DMS153 (cell line): ENCODE data around the gene ZNF628.

Experiments
- DNase-seq: peaks from one replicate; lab custom pipeline; 2025; lab: John Stamatoyannopoulos, UW

The ZNF628 gene

DNA sequence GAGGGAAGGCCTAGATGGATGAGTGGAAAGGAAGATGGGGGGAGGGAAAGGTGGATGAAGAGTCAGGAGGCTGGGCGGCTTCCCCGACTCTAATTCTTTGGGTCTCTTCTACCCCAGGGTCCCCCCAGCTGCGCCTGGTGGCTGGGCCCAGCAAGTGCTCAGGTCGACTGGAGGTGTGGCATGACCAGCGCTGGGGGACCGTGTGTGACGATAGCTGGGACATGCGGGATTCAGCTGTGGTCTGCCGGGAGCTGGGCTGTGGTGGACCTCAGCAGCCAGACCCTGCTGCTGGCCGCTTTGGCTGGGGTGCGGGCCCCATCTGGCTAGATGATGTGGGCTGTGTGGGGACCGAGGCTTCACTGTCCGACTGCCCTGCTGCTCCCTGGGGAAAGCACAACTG is 21.3 kb downstream of the ZNF628 start:
- no peak for DNase-seq

DNA sequence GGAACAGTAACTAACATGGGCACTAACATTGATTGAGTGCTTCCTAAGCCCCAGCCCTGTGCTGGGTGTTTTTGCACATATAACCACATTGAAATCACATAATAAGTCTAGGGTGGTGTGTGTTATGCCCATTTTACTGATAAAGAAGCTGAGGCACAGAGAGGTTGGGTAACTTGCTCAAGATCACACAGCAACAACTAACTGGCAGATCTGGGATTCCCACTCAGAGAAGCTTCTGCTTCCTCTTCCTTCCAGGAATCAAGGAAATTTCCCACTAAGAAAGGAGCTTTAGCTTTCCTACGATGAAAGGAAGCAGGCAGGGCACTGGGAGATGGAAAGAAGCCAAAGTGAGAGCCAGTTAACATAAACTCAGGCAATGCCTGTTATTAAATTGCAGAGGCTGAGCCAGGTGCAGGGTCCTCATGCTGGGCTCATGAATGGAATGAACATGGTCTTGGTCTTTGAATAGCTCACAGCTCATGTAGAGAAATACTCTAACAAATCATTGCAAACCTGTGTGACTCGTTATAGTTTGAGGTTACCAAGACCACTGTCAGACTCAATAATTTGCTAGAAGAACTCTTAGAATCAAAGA is 21.9 kb downstream of the ZNF628 start:
- no peak for DNase-seq

DNA sequence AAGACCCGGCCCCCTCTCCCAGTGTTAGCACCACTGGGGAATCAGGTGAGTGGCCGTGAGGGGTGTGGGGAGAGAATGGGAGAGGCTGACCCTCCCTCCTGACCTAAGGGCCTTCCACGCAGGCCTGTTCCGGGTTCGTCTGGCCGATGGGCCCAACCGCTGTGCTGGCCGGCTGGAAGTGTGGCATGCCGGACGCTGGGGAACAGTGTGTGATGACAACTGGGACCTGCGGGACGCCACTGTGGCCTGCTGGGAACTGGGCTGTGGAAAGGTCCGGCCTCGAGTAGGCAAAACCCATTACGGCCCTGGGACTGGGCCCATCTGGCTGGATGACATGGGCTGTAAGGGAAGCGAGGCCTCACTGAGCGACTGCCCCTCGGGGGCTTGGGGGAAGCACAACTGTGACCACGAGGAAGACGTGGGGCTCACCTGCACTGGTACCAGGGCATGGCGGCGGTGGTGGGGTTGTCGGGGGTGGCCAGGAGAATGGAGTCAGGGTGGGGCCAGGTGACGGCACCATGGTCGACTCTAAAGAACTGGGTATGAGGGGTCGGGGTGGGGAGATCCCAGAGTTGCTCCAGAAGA is 24.0 kb downstream of the ZNF628 start:
- DNase-seq, result no peak

DNA sequence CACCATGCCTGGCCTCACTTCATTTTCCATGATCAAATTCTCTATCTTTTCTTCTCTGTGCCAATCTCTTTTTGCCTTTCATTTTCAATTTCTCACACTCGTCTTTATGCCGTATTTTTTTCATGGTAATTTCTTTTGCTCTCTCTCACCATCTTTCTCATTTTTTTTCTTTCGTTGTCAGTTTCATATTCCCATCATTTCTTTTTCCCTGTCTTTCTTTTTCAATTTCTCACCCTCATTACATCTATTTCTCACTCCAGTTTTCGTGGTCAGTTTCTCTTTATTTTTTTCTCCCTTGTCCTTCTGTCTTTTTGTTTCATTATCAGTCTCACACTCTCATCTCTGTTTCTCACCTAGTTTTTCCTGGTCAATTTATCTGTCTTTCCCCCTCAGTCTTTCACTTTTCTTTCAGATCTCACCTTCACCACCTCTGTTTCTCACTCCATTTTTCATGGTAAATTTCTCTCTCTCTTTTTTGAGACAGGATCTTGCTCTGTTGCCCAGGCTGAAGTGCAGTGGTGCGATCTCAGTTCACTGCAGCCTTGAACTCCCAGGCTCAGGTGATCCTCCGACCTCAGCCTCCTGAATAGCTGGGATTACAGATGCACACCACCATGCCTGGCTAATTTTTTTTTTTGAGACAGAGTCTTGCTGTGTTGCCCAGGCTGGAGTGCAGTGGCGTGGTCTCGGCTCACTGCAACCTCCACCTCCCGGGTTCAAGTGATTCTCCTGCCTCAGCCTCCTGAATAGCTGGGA is 26.0 kb downstream of the ZNF628 start:
- DNase-seq, result no peak

DNA sequence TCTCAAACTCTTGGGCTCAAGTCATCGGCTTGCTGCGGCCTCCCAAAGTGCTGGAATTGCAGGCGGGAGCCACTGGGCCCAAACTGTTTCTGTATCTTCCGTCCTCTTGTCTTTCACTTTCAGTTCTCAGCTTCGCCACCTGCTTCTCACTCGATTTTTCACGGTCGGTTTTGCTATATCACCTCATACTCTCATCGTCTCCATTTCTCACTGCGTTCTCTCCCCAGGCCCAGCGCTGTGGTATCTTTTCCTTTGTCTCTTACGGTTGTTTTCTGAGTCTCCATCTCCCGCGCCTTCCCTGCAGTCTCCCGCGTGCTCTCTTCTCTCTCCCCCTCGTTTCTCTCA is 26.7 kb downstream of the ZNF628 start:
- DNase-seq, result peak; percentile 29

DNA sequence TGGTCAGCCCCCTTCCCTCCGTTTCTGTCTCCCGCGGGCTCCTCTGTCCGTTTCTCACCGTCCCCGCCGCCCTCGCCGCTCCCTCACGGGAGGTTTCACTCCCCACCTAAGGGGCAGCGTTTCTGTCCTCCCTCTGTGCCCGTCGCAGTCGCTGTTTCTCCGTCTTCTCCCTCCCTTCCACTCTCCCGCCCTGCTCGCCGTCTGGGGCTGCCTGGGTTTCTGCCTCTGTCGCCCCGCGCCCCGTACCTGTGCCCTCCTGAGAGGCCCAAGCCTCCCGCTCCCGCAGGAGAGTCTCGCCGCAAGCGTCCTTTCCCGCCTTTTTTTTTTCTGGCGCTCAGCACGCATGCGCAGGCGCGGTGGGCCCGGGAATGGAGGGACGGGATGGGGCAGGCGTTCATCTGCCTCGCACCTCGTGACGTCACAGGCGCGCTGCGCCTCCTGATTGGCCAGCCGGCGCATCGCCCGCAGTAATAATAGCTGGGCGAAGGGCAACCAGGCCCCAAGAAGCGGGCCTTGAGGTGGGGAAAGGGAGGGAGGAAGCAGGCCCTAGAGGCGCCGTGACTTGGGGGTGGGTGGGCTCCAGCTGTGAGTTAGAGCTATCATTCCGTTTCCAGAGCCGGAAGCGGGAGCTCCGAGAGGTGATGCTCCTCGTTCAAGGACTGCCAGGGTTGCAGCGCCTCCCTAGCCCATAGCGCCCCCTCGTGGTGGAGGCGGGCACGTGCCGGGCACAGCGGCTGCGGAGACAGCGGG is 27.3 kb downstream of the ZNF628 start:
- peak; percentile 93 for DNase-seq

DNA sequence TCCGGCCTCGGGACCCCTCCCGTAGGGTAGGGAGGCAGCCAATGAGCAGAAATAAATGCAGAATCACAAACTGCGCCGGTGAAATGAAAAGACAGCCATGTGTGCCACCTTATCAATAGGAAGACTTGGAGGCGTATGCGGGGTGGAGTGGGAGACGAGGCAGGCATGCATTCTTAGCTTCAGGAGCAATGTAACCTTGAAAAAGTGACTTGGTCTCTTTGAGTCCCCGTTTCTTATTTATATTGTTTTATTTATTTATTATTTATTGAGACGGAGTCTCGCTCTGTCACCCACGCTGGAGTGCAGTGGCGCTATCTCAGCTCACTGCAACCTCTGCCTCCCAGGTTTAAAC is 27.8 kb downstream of the ZNF628 start:
- no peak for DNase-seq

DNA sequence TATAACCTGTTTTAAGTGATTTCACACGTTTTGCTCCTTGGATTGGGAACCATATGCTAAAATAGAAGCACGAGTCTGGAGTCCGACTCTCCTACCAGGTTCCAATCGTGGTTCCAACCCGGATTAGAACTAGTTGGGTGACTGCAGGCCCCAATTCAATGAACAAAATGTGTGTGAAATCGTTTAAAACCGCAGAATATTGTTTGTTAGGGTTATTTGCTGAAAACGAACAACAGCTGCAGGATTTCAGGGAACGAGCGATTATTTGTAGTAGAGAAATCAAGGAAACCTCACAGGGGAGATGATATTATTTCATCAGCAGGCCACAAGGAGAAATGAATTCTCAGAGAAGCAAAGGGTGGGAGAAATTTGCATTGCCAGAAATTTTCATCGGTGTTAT is 28.6 kb downstream of the ZNF628 start:
- no peak for DNase-seq

DNA sequence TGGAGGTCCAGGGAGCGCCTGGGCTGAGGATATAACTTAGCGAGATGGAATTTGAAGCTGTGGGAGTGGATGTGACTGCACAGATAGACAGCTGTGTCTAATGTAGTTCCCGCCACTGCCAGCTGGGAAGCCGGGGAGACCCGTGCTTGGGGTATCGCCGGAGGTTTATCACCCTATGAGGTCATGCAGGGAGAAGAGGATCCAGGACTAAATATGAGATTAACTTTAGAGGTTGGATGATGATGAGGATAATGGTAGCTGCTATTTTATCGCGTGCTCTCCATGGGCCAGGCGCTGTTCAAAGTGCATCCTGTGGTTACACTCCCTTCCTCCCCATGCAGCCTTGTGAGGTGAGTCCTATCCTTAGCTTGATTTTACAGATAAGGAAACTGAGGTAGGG is 31.7 kb downstream of the ZNF628 start:
- DNase-seq, result no peak

DNA sequence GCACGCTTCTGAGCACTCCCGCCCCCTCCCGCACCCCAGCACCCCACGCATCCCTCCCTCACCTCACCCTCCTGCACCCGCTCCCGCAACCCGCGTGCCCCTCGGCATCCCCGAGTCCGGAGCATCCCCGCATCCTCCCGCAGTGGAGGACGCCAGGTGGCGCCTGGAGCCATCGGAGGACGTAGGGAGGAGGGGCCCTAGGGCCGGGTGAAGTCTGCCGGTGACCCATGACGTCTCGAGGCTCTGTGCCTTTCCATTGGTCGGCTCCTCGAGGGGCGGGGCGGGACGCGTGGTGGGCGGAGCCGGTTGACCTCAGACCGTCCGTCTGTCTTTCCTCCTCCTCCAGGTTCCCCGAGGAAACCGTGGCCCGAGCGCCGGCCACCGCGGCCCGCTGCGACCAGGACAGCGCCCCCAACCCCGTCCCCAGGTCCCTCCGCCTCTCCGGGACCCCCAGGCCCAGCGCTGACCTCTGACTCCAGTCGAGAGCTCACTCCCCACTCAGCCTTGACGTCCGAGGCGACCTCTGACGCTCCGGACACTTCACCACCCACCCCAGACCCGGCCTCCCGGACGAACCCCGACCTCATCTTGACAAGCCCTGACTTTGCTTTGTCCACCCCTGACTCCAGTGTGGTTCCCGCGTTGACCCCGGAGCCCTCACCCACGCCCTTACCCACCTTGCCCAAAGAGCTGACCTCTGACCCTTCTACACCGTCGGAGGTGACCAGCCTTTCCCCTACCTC is 40.6 kb downstream of the ZNF628 start:
- peak; percentile 75 for DNase-seq

DNA sequence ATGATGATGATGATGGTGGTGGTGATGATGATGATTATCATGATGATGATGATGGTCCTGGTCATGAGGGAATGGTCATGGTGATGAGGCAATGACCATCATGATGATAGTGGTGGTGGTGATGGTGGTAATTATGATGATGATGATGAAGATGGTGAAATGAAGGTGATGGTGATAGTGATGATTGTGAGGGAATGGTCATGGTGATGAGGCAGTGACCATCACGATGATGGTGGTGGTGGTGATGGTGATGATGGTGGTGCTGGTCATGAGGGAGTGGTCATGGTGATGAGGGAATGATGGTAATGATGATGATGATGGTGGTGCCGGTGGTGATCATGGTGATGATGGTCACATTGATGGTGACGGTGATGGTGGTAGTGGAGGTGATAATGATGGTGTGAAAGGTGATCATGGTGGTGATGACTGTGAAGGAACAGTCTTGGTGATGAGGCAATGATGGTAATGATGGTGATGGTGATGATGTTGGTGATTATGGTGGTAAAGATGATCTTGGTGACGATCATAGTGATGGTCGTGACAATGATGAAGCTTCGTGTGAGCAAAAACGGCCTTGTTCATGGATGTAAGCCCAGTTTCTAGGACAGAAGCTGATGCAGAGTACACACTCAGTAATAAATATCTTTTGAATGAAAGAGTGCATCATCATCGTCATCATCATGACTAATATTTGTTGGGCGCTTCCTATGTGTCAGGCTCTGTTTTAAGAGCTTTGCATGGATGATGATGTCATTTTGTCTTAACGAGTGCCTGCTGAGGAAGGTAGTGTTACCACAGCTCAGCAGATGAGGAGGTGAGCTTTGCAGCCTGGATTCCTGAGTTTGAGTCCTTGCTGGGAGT is 43.3 kb downstream of the ZNF628 start:
- DNase-seq, result no peak

DNA sequence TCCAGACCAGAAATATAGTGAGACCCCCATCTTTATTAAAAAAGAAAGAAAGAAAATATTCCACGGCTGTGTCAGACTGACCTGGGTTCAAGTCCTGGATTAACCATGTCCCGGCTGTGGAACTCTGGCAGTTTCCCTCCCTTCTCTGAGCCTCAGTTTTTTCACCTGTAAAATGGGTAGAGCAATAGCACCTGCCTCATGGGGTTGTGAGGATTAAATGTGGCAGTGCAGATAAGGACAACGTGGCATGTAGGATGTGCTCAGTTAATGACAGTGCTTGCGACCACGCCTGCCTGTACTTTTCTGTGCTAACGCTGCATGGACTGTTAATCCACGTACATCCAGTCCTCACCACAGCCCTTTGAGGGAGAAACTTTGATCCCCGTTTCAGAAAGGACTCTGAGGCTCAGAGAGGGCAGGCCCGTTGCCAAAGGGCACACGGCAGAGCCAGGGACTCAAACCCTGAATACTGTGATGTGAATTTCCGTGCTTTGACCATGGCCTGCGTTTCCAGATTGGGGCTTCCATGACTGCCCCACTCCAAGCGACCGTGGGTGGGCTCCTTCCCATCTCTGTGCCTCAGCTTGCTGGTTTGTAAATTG is 44.4 kb downstream of the ZNF628 start:
- DNase-seq, result no peak

DNA sequence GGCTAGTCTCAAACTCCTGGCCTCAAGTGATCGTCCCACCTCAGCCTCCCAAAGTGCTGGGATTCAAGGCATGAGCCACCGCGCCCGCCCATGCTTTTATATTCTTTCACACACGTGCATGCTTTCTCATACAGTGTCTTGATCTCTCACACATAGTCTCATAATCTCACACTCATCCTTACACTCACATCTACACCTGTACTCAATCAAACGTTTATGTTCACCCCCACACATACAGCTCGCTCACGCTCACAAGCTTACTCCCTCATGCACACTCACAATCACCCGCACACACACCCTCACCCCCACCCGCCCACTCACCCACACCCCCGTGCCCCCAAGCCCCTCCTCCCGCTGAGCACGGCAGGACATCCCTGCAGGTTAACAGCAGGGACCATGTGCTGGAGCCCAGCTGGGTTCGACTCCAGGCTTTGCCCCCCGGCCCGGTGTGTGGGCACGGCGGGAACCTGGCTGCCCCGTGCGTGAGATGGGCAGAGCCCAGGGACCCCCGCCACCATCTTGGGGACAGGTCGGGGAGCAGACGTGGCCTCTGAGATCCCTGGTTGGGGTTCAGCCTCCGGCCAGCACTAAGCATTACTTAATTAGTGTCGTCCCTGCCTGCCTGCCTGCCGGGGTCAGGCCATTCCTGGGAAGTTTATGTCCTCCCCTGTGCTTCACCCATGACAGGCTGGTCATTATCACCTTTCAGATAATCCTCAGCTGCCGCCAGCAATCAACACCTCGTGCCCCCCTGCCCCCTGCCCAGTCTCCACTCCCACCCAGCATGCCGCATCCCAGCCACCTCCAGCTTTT is 49.1 kb downstream of the ZNF628 start:
- DNase-seq, result no peak

DNA sequence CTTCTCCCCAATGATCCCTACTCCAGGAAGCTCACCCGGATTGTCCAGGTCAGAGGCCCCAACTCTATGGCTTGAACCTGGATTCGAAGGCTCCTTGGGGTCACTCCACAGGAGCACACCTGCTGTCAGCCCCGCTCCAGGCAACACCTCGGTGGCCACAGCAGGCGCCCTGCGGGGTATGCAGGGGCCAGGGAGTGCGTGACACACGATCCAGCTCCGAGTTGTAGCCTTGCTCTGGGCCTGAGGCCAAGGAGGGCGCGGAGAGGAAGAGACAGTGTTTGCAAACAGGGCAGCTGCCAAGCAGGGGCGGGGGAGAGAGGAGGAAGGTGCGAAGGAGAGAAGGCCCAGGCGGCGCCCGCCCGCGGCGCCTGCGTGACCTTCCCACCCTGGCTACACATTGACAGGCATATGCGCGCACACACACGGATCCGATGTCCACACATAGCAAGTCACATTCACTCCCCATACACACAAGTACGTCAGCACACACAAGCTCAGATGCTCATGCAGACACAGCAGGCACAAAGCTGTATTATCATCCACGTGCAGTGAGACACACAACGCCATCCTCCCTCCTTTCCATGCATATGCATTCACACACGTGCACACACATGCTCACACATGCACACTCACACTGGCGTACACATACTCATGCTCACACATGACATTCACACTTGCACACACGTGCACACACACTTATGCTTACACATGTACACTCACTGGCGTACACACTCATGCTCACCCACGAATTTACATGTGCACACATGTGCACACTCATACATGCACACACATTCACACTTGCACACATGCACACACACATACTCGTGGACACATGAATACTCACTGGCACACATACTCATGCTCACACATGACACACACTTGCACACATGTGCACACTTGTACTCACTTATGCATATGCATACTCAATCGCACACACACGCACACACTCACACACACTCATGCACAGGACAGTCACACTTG is 50.1 kb downstream of the ZNF628 start:
- DNase-seq, result peak; percentile 77

DNA sequence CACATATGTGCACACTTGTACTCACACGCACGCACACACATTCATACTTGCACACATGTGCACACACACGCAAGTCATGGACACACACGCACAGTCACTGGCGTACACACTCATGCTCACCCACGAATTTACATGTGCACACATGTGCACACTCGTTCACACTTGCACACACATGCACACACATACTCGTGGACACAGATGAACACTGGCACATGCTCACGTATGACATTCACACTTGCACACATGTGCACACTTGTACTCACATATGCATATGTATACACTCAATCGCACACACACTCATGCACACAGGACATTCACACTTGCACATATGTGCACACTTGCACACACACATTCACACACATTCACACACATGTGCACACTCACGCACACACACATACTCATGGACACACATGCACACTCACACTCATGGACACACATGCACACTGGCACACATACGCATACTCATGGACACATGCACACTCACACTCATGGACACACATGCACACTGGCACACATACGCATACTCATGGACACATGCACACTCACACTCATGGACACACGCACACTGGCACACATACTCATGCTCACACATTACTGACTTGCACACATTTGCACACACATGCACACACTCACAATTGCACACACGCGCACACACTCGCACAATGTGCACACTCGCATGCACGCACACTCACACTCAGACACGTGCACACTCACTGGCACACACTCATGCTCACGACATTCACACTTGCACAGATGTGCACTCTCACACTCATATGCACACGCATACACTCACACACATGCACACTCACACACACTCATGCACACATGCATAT is 51.0 kb downstream of the ZNF628 start:
- DNase-seq, result no peak

DNA sequence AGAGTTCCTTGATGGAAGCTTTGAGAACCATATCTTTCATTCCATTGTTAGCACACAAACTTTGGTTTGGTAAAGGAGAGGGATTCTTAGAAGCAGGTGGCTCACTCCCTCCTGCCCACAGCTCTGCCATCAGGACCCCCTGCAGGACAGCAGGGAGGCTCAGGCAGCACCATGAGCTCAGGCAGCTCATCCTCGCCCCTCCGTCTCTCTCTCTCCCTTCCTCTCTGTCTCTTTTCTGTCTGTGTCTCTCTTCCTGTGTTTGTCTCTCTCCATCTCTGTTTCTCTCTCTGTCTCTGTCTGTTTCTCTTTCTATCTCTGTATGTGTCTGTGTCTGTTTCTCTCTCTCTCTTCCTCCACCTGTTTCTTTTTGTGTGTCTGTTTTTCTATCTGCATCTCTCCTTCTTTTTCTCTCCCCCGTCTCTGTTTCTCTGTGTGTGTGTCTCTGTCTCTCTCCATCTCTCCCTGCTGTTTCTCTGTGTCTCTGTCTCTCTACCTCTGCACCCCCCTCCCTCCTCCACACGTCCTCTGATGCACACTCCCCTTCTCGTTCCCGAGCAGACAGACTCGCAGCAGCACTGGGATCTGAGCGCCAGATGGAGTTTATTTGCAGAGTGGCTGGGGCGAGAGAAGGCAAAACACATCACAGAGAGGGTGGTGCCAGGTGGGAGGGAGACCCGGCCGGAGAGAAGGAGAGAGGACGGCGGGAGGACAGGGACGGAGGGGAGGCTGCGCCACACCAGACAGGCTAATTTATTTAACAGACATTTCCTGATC is 51.8 kb downstream of the ZNF628 start:
- DNase-seq, result peak; percentile 68

DNA sequence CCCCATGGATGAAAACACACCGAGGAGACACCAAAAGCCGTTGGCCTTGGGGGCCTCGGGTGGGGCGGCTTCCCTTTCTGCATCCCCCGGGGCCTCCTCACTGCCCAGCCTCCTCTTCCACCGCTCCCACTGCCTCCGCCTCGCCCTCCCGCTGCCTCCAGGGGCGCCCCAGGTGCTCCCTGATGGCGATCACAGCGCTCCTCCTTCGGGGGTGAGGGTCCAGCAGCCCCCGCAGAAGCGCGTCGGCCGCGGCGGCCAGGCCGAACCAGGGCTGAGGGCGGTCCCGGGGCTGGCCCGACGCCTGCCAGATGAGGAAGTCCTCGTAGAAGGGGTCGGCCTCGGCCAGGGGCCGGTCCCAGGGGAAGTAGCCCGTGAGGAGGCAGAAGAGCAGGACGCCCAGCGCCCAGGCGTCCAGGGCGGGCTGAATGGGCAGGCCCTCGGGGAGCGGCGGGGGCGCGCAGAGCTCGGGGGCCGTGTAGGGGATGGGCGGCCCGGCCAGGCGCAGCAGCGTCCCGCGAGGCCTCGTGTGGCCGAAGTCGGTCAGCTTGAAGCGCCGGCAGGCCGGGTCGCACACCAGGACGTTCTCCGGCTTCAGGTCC is 53.3 kb downstream of the ZNF628 start:
- no peak for DNase-seq
